CD14-positive monocyte (primary cell): ENCODE measurements around the gene RPL7A. TPM values are rescaled to one million over a fixed set of nuclear protein-coding genes. Genes with fewer than 3 reads are reported as not detected.
A peak's percentile ranks its signal among the peaks of the same experiment; 100 is the strongest.

Experiments
- DNase-seq, 3 donors: peaks; one replicate each; pipeline ENCODE4 v3.0.0-alpha.2; 2011 to 2022
- H2AFZ ChIP-seq: 2 replicates; pipeline ENCODE4 v1.6.0; 2012; ENCODE audit warnings: mild to moderate bottlenecking, low read depth, low read length, inconsistent platforms; ENCODE audit not compliant: insufficient read depth, poor library complexity, severe bottlenecking
- H3K27ac ChIP-seq, 2 donors: 1 replicate in 1 of 2; 2 replicates in 1 of 2; pipeline ENCODE4 v1.5.1; 2012 to 2013; ENCODE audit warnings: low read length in 2 of 2, control low read depth in 1 of 2, inconsistent platforms in 1 of 2, low read depth in 1 of 2, mild to moderate bottlenecking in 1 of 2
- H3K27me3 ChIP-seq, 2 donors: one replicate each; pipeline versions ENCODE4 v1.6.0 to v1.6.1; 2011 to 2013; ENCODE audit warnings: low read length in 2 of 2; ENCODE audit not compliant: control insufficient read depth in 2 of 2, insufficient read depth in 2 of 2
- H3K36me3 ChIP-seq, 2 donors: replicated peaks in 1 of 2; 1 replicate in 1 of 2; 2 replicates in 1 of 2; pipeline versions ENCODE4 v1.5.1 to v1.6.1; 2012 to 2013; ENCODE audit warnings: low read length in 2 of 2, control low read depth in 1 of 2, inconsistent platforms in 1 of 2, mild to moderate bottlenecking in 1 of 2; ENCODE audit not compliant: insufficient read depth in 2 of 2, control insufficient read depth in 1 of 2
- H3K4me1 ChIP-seq, 2 donors: 1 replicate in 1 of 2; 2 replicates in 1 of 2; pipeline versions ENCODE4 v1.5.1 to v1.6.1; 2012 to 2013; ENCODE audit warnings: low read length in 2 of 2, control low read depth in 1 of 2, inconsistent platforms in 1 of 2, mild to moderate bottlenecking in 1 of 2, moderate library complexity in 1 of 2; ENCODE audit not compliant: insufficient read depth in 2 of 2, control insufficient read depth in 1 of 2
- H3K4me2 ChIP-seq: replicated peaks from 2 replicates; pipeline ENCODE3; 2012; ENCODE audit warnings: low read length, moderate library complexity, mild to moderate bottlenecking; ENCODE audit not compliant: poor library complexity, severe bottlenecking; ENCODE audit errors: extremely low read depth
- H3K4me3 ChIP-seq, 3 experiments: fragments of 200-600 bp in 1 of 3; sonication (generic) in 1 of 3; replicated peaks in 1 of 3; 1 replicate in 2 of 3; 2 replicates in 1 of 3; pipeline ENCODE4 v1.5.1; 2011 to 2013; ENCODE audit warnings: low read length in 3 of 3, mild to moderate bottlenecking in 3 of 3, control low read depth in 2 of 3, low read depth in 2 of 3, inconsistent platforms in 1 of 3, moderate library complexity in 1 of 3
- H3K79me2 ChIP-seq: 2 replicates; pipeline ENCODE4 v1.6.0; 2012; ENCODE audit warnings: mild to moderate bottlenecking, control low read depth, inconsistent platforms, low read length, moderate library complexity; ENCODE audit not compliant: insufficient read depth
- H3K9ac ChIP-seq: 2 replicates; pipeline ENCODE4 v1.6.0; 2017; ENCODE audit warnings: low read length, mild to moderate bottlenecking; ENCODE audit not compliant: insufficient read depth, poor library complexity, severe bottlenecking
- H3K9me3 ChIP-seq, 2 donors: replicated peaks in 1 of 2; 1 replicate in 1 of 2; 2 replicates in 1 of 2; pipeline versions ENCODE4 v1.5.1 to v1.6.1; 2012 to 2013; ENCODE audit warnings: low read length in 2 of 2, control low read depth in 1 of 2; ENCODE audit not compliant: control insufficient read depth in 1 of 2, insufficient read depth in 1 of 2
- H4K20me1 ChIP-seq: 2 replicates; pipeline ENCODE4 v1.6.0; 2012; ENCODE audit warnings: mild to moderate bottlenecking, low read length, control low read depth, moderate library complexity; ENCODE audit not compliant: insufficient read depth
- H3K27ac Mint-ChIP-seq, 7 donors: one replicate each; pipeline ENCODE4 v1.8.0; 2020; ENCODE audit warnings: mild to moderate bottlenecking in 7 of 7, mixed read lengths in 7 of 7, moderate library complexity in 6 of 7, inconsistent platforms in 2 of 7
- H3K27me3 Mint-ChIP-seq, 3 donors: one replicate each; pipeline ENCODE4 v1.8.0; 2021 to 2022; ENCODE audit warnings: low read depth in 3 of 3, mild to moderate bottlenecking in 3 of 3, mixed read lengths in 3 of 3, moderate library complexity in 3 of 3, inconsistent platforms in 1 of 3
- H3K36me3 Mint-ChIP-seq, 2 donors: one replicate each; pipeline ENCODE4 v1.8.0; 2020; ENCODE audit warnings: mixed read lengths in 2 of 2, inconsistent platforms in 1 of 2, mild to moderate bottlenecking in 1 of 2
- H3K4me1 Mint-ChIP-seq: one replicate; pipeline ENCODE4 v1.8.0; 2020; ENCODE audit warnings: mild to moderate bottlenecking, mixed read lengths
- H3K4me3 Mint-ChIP-seq, 2 donors: one replicate each; pipeline ENCODE4 v1.8.0; 2020; ENCODE audit warnings: mild to moderate bottlenecking in 2 of 2, mixed read lengths in 2 of 2, moderate library complexity in 1 of 2
- H3K9me3 Mint-ChIP-seq, 7 donors: one replicate each; pipeline ENCODE4 v1.8.0; 2020 to 2022; ENCODE audit warnings: mixed read lengths in 7 of 7, mild to moderate bottlenecking in 6 of 7, moderate library complexity in 6 of 7, inconsistent platforms in 2 of 7
- CTCF ChIP-seq: fragments of 200-600 bp; IDR thresholded peaks from one replicate; pipeline ENCODE4 v1.8.0; 2022; ENCODE audit warnings: antibody characterized with exemption, mild to moderate bottlenecking
- WGBS: methylation state at CpG from one replicate; pipeline ENCODE4 v1.1.5; 2013; ENCODE audit warnings: missing lambda C conversion rate; ENCODE audit not compliant: insufficient coverage; 5-methylcytosine and 5-hydroxymethylcytosine counted together
- intact Hi-C, 2 donors: fragments of 100-400 bp; cut with micrococcal nuclease; formaldehyde crosslinking; loops; one replicate each; pipeline versions ENCODE4 v1.15.0 to v1.15.1; 2023
- polyA plus RNA-seq, 3 donors: library from polyadenylated mRNA; depleted of rRNA in 1 of 3; unstranded in 2 of 3; stranded (reverse) in 1 of 3; fragments of 300-500 nt in 2 of 3; fragments of >200 nt in 1 of 3; fragmentation: Illumina TruSeq in 2 of 3; gene quantifications; 1 replicate in 2 of 3; 2 replicates in 1 of 3; pipeline ENCODE4 v1.2.3, GENCODE V29; 2012 to 2021

The RPL7A gene
- polyA plus RNA-seq, 3 donors, result 390 to 2,322 (median 437) TPM

- TF ChIP-seq CTCF, result no peak
- Mint-ChIP-seq H3K36me3 (peaks cover 41 to 53% of the 10 kb centered on the region in 2 donors), H3K27ac (peak overlapping the region in 3 of 7 donors; percentile 32 to 46 (median 37)), H3K9me3 (no peaks in the 10 kb centered on the region), H3K27me3 (no peaks in the 10 kb centered on the region), H3K4me3 (no peak overlapping the region), H3K4me1 (peaks cover 23% of the 10 kb centered on the region)
- Histone ChIP-seq H3K4me3 (no peak overlapping the region), H3K36me3 (peaks cover 37 to 51% of the 10 kb centered on the region in 2 donors), H2AFZ (no peak overlapping the region), H3K9ac (no peak overlapping the region), H3K27ac (no peak overlapping the region), H3K4me2 (no peak overlapping the region), H3K79me2 (peaks cover 21% of the 10 kb centered on the region), H3K27me3 (no peaks in the 10 kb centered on the region), H3K4me1 (peaks cover 13 to 26% of the 10 kb centered on the region in 2 donors), H4K20me1 (peaks cover 48% of the 10 kb centered on the region), H3K9me3 (no peaks in the 10 kb centered on the region)
- intact Hi-C loops, result loop anchor here in 1 of 2 donors (10.0 kb wide), 2 partner anchors 146 to 386 kb away; partner anchors contain the start of gene TSC1
- no peak for DNase-seq
- 97% methylated on average over 19 of the region's 19 CpGs for WGBS
These were observed 16.8 kb upstream of the RPL7A start for GRCh38 chr9:133331221-133331620.

- Histone ChIP-seq H2AFZ (no peak overlapping the region), H3K79me2 (peaks cover 21% of the 10 kb centered on the region), H3K36me3 (peaks cover 37 to 51% of the 10 kb centered on the region in 2 donors), H3K4me3 (no peak overlapping the region), H3K4me2 (no peak overlapping the region), H3K9me3 (no peaks in the 10 kb centered on the region), H4K20me1 (peaks cover 48% of the 10 kb centered on the region), H3K27me3 (no peaks in the 10 kb centered on the region), H3K4me1 (peaks cover 18 to 32% of the 10 kb centered on the region in 2 donors), H3K9ac (no peak overlapping the region), H3K27ac (no peak overlapping the region)
- no peak for TF ChIP-seq CTCF
- WGBS, result 98% methylated on average over 52 of the region's 57 CpGs
- no peaks in the 10 kb centered on the region for H3K27me3 Mint-ChIP-seq
- H3K4me3 Mint-ChIP-seq, result no peak overlapping the region
- DNase-seq, result no peak
- H3K9me3 Mint-ChIP-seq, result no peaks in the 10 kb centered on the region
- peak overlapping the region in 1 of 7 donors; percentile 46 for H3K27ac Mint-ChIP-seq
- H3K36me3 Mint-ChIP-seq, result peaks cover 41 to 54% of the 10 kb centered on the region in 2 donors
- peaks cover 27% of the 10 kb centered on the region for H3K4me1 Mint-ChIP-seq
- intact Hi-C loops, result loop anchor here in 1 of 2 donors (10.0 kb wide), 2 partner anchors 147 to 387 kb away; partner anchors contain the start of gene TSC1
These were observed 16.2 kb upstream of the RPL7A start for GRCh38 chr9:133331641-133332380.
